HAP-1 (cell line): ENCODE data around the gene USHBP1.

Experiments
- DNase-seq, 2 experiments: peaks; one replicate each; pipeline ENCODE4 v3.0.0-alpha.2; 2016 to 2020; ENCODE audit warnings: low spot score in 2 of 2
- H3K27me3 ChIP-seq: fragments of 250-450 bp; sonication (Bioruptor Pico); 2 replicates; pipeline ENCODE4 v1.5.1; 2020; ENCODE audit warnings: low read depth, mild to moderate bottlenecking, moderate library complexity
- H3K36me3 ChIP-seq: fragments of 250-450 bp; sonication (Bioruptor Pico); replicated peaks from 2 replicates; pipeline ENCODE4 v1.5.1; 2020; ENCODE audit warnings: mild to moderate bottlenecking
- H3K4me1 ChIP-seq: fragments of 250-450 bp; sonication (Bioruptor Pico); 2 replicates; pipeline ENCODE4 v1.5.1; 2020; ENCODE audit warnings: mild to moderate bottlenecking
- H3K4me3 ChIP-seq: fragments of 250-450 bp; sonication (Bioruptor Pico); 2 replicates; pipeline ENCODE4 v1.5.1; 2020; ENCODE audit warnings: mild to moderate bottlenecking, moderate library complexity
- H3K9me3 ChIP-seq: fragments of 250-450 bp; sonication (Bioruptor Pico); 2 replicates; pipeline ENCODE4 v1.5.1; 2020; ENCODE audit warnings: mild to moderate bottlenecking, moderate library complexity
- in situ Hi-C: fragments of 300-500 bp; cut with MboI; formaldehyde crosslinking; loops from 3 replicates; pipeline ENCODE4 v1.14.3; 2020; ENCODE audit warnings: low sequenced_read_pairs, inconsistent platforms, mixed read lengths

USHBP1 gene

GRCh38 chr19:17263712-17264640, 569 bp downstream of the USHBP1 start:
- H3K4me1 ChIP-seq, result peaks cover 6% of the 10 kb centered on the region
- in situ Hi-C loops, result no loop called here
- no peak overlapping the region for H3K4me3 ChIP-seq
- no peak for DNase-seq
- no peaks in the 10 kb centered on the region for H3K9me3 ChIP-seq
- H3K27me3 ChIP-seq, result no peaks in the 10 kb centered on the region
- peaks cover 3% of the 10 kb centered on the region for H3K36me3 ChIP-seq

GRCh38 chr19:17262557-17262956, 2.0 kb downstream of the USHBP1 start:
- Histone ChIP-seq H3K9me3 (no peaks in the 10 kb centered on the region), H3K27me3 (no peaks in the 10 kb centered on the region), H3K4me3 (no peak overlapping the region), H3K36me3 (no peaks in the 10 kb centered on the region), H3K4me1 (peaks cover 6% of the 10 kb centered on the region)
- in situ Hi-C loops, result no loop called here
- no peak for DNase-seq

- Histone ChIP-seq H3K4me3 (no peak overlapping the region), H3K27me3 (no peaks in the 10 kb centered on the region), H3K9me3 (no peaks in the 10 kb centered on the region), H3K4me1 (peaks cover 2% of the 10 kb centered on the region), H3K36me3 (no peaks in the 10 kb centered on the region)
- in situ Hi-C loops, result no loop called here
- DNase-seq, result peak; percentile 92 to 95
Measured at GRCh38 chr19:17260842-17261325, 3.7 kb downstream of the USHBP1 start.

GRCh38 chr19:17259934-17260333, 4.6 kb downstream of the USHBP1 start:
- Histone ChIP-seq H3K4me1 (peaks cover 2% of the 10 kb centered on the region), H3K9me3 (no peaks in the 10 kb centered on the region), H3K4me3 (no peak overlapping the region), H3K27me3 (no peaks in the 10 kb centered on the region), H3K36me3 (no peaks in the 10 kb centered on the region)
- in situ Hi-C loops, result no loop called here
- no peak for DNase-seq

GRCh38 chr19:17259118-17259780, 5.3 kb downstream of the USHBP1 start:
- Histone ChIP-seq H3K4me1 (peaks cover 2% of the 10 kb centered on the region), H3K27me3 (no peaks in the 10 kb centered on the region), H3K4me3 (no peak overlapping the region), H3K36me3 (no peaks in the 10 kb centered on the region), H3K9me3 (no peaks in the 10 kb centered on the region)
- in situ Hi-C loops, result no loop called here
- DNase-seq, result no peak

- H3K4me1 ChIP-seq, result peaks cover 2% of the 10 kb centered on the region
- H3K27me3 ChIP-seq, result no peaks in the 10 kb centered on the region
- in situ Hi-C loops, result no loop called here
- no peak for DNase-seq
- no peak overlapping the region for H3K4me3 ChIP-seq
- no peaks in the 10 kb centered on the region for H3K9me3 ChIP-seq
- H3K36me3 ChIP-seq, result no peaks in the 10 kb centered on the region
Measured at GRCh38 chr19:17256130-17256529, 8.4 kb downstream of the USHBP1 start.

- DNase-seq, result no peak
- H3K9me3 ChIP-seq, result no peaks in the 10 kb centered on the region
- H3K4me3 ChIP-seq, result no peak overlapping the region
Measured at GRCh38 chr19:17255150-17255621, 9.4 kb downstream of the USHBP1 start.

GRCh38 chr19:17254636-17255035, 9.9 kb downstream of the USHBP1 start:
- H3K27me3 ChIP-seq, result no peaks in the 10 kb centered on the region
- no peak overlapping the region for H3K4me3 ChIP-seq
- H3K36me3 ChIP-seq, result no peaks in the 10 kb centered on the region
- in situ Hi-C loops, result no loop called here
- H3K4me1 ChIP-seq, result no peaks in the 10 kb centered on the region
- no peaks in the 10 kb centered on the region for H3K9me3 ChIP-seq
- DNase-seq, result no peak

More at GRCh38 chr19:17255150-17255621, 9.4 kb downstream of the USHBP1 start:
- Histone ChIP-seq H3K4me1 (no peaks in the 10 kb centered on the region), H3K27me3 (no peaks in the 10 kb centered on the region), H3K36me3 (no peaks in the 10 kb centered on the region)
- in situ Hi-C loops, result no loop called here

- Histone ChIP-seq H3K36me3 (no peaks in the 10 kb centered on the region), H3K27me3 (no peaks in the 10 kb centered on the region), H3K4me3 (no peak overlapping the region), H3K4me1 (peaks cover 14% of the 10 kb centered on the region), H3K9me3 (no peaks in the 10 kb centered on the region)
- in situ Hi-C loops, result no loop called here
- no peak for DNase-seq
Measured at GRCh38 chr19:17249887-17250548, 14.5 kb downstream of the USHBP1 start.

GRCh38 chr19:17248011-17248776, 16.4 kb downstream of the USHBP1 start:
- no peaks in the 10 kb centered on the region for H3K36me3 ChIP-seq
- in situ Hi-C loops, result no loop called here
- H3K9me3 ChIP-seq, result no peaks in the 10 kb centered on the region
- no peaks in the 10 kb centered on the region for H3K27me3 ChIP-seq
- no peak for DNase-seq
- peaks cover 17% of the 10 kb centered on the region for H3K4me1 ChIP-seq
- no peak overlapping the region for H3K4me3 ChIP-seq

GRCh38 chr19:17246681-17247425, 17.7 kb downstream of the USHBP1 start:
- in situ Hi-C loops, result no loop called here
- Histone ChIP-seq H3K4me3 (peak overlapping the region; percentile 30), H3K9me3 (no peaks in the 10 kb centered on the region), H3K4me1 (peaks cover 29% of the 10 kb centered on the region), H3K27me3 (no peaks in the 10 kb centered on the region), H3K36me3 (no peaks in the 10 kb centered on the region; the same call in 1 of the 2 replicates)
- DNase-seq, result peak in 1 of 2 experiments; percentile 15

GRCh38 chr19:17245535-17245984, 19.0 kb downstream of the USHBP1 start, which contains the start of gene NR2F6:
NR2F6 (minus strand) TSS chr19:17245919; CDS start chr19:17245220, 699 bp downstream.
- DNase-seq, result peak in 1 of 2 experiments; percentile 9
- in situ Hi-C loops, result no loop called here
- H3K4me1 ChIP-seq, result peaks cover 29% of the 10 kb centered on the region
- no peaks in the 10 kb centered on the region for H3K9me3 ChIP-seq
- H3K36me3 ChIP-seq, result peaks cover 4% of the 10 kb centered on the region
- H3K27me3 ChIP-seq, result no peaks in the 10 kb centered on the region
- peak within 1 kb of the TSS; percentile 82 for H3K4me3 ChIP-seq
